GM12892 (cell line): Measurements from ENCODE around the gene ANO2.

Experiments
- POLR2A ChIP-seq: IDR thresholded peaks from 2 replicates; pipeline ENCODE4 v1.6.1; 2011; ENCODE audit warnings: low read depth, low read length, control low read depth
- POLR2AphosphoS5 ChIP-seq: IDR thresholded peaks from 2 replicates; pipeline ENCODE4 v1.6.1; 2011; ENCODE audit warnings: low read depth, low read length, control low read depth
- TAF1 ChIP-seq: IDR thresholded peaks from 2 replicates; pipeline ENCODE4 v1.6.1; 2011; ENCODE audit warnings: low read depth, mild to moderate bottlenecking, control low read depth, low read length, borderline replicate concordance

DNA sequence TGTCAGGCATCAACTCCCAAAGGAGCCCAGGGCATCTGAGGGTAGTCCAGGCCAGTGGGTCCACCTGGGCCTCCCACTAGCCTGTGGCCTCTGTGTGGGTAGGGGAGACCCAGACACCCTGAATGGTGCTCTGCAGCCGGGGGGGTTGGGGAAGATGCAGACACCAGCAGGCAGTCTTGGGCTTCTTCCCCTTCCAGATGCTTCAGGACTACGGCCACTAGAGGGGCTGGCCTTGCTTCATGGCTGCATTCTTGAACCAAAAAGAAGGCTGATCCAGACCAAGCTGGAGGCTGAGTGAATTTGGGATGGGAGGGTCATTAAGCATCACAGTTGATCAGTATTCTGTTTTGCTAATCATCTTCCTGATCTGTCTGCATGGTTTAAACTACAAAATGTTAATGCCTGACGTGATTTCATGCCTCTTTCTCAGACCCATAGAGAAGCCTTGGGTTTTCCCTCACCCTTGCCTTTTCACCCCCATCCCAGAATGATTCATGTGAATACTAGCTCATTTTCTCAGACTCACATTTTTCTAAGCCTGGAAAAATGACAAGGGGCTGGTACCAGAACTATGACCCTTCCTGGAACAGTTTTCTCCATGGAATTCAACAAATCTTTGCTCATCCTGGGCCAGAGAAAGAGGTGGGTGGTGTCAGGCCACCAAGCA is 379.0 kb downstream of the ANO2 start:
- no peak for TF ChIP-seq POLR2AphosphoS5
- no peak for TF ChIP-seq POLR2A
- TF ChIP-seq TAF1 = no peak
